Transverse colon (tissue), 4 donors: Measurements from ENCODE around the gene SLC39A11. TPM values are rescaled to one million over a fixed set of nuclear protein-coding genes. Genes with fewer than 3 reads are reported as not detected.

ENCODE experiments used
- DNase-seq: peaks from one replicate; pipeline ENCODE4 v3.0.0-alpha.2; 2019
- H3K27ac ChIP-seq, 4 donors: fragments of 200-600 bp; sonication (generic); 2 replicates each; pipeline ENCODE4 v1.5.1; 2016 to 2018; ENCODE audit warnings: inconsistent platforms in 4 of 4
- H3K27me3 ChIP-seq: fragments of 200-600 bp; sonication (generic); 2 replicates; pipeline ENCODE4 v1.5.1; 2017; ENCODE audit warnings: inconsistent platforms
- H3K36me3 ChIP-seq, 4 donors: fragments of 200-600 bp; sonication (generic); 2 replicates each; pipeline ENCODE4 v1.5.1; 2017 to 2019; ENCODE audit warnings: inconsistent platforms in 4 of 4
- H3K4me1 ChIP-seq, 4 donors: fragments of 200-600 bp; sonication (generic); 2 replicates each; pipeline ENCODE4 v1.5.1; 2017 to 2020; ENCODE audit warnings: inconsistent platforms in 4 of 4
- H3K4me3 ChIP-seq, 4 donors: fragments of 200-600 bp; sonication (generic); 1 replicate in 1 of 4; 2 replicates in 3 of 4; pipeline versions ENCODE4 v1.5.1 to v1.6.1; 2017 to 2019; ENCODE audit warnings: inconsistent platforms in 4 of 4
- H3K9me3 ChIP-seq, 2 donors: fragments of 200-600 bp; sonication (generic); 2 replicates each; pipeline ENCODE4 v1.5.1; 2017 to 2019; ENCODE audit warnings: inconsistent platforms in 2 of 2
- CTCF ChIP-seq, 5 experiments: fragments of 200-600 bp in 3 of 5; fragments of 450-650 bp in 2 of 5; sonication (generic) in 3 of 5; IDR thresholded peaks; 1 replicate in 2 of 5; 2 replicates in 3 of 5; pipeline ENCODE4 v1.5.1; 2016 to 2017; ENCODE audit warnings: antibody characterized with exemption in 5 of 5, inconsistent platforms in 3 of 5, mild to moderate bottlenecking in 2 of 5, moderate library complexity in 1 of 5
- EP300 ChIP-seq: sonication (generic); formaldehyde crosslinking; IDR thresholded peaks from one replicate; pipeline ENCODE4 v1.6.1; 2017; ENCODE audit warnings: antibody characterized with exemption, low read depth
- POLR2A ChIP-seq: fragments of 450-650 bp; IDR thresholded peaks from one replicate; pipeline ENCODE4 v1.6.1; 2016; ENCODE audit warnings: antibody characterized with exemption, mild to moderate bottlenecking, moderate library complexity
- POLR2AphosphoS5 ChIP-seq, 3 donors: sonication (generic); formaldehyde crosslinking; IDR thresholded peaks; one replicate each; pipeline ENCODE4 v1.6.1; 2016; ENCODE audit warnings: antibody characterized with exemption in 3 of 3
- WGBS, 2 donors: methylation state at CpG; one replicate each; pipeline ENCODE4 v1.1.5; 2018; ENCODE audit warnings: low coverage in 1 of 2; 5-methylcytosine and 5-hydroxymethylcytosine counted together
- in situ Hi-C, 4 donors: fragments of 200-750 bp; cut with MboI; loops; one replicate each; pipeline versions ENCODE4 v1.15.0 to v1.15.1; 2017; ENCODE audit warnings: low sequenced_read_pairs in 3 of 4, low pct_ligation_motif_present in 1 of 4, low pct_unique_long_range_greater_than_20kb in 1 of 4
- intact Hi-C: fragments of 100-400 bp; cut with DNase I; formaldehyde crosslinking; loops from one replicate; pipeline ENCODE4 v1.15.1; 2023; ENCODE audit warnings: low total_unique reads
- total RNA-seq, 4 donors: library from RNA; depleted of rRNA; stranded (reverse); fragments of >200 nt; gene quantifications; one replicate each; pipeline ENCODE4 v1.1.0, GENCODE V29; 2016

SLC39A11 gene
- total RNA-seq, 4 donors from 2014 or later, result 20.7 to 49.7 (median 33.3) TPM

- peak overlapping the region; percentile 64 to 83 (median 72) for H3K27ac ChIP-seq
- peak overlapping the region in 3 of 4 donors; percentile 54 to 72 (median 61) for H3K4me3 ChIP-seq
These were observed 1.1 kb downstream of the SLC39A11 start for GRCh38 chr17:73091410-73091769.

GRCh38 chr17:73090396-73091202, 1.9 kb downstream of the SLC39A11 start:
- H3K4me1 ChIP-seq, result peaks cover 4 to 31% (median 17%) of the 10 kb centered on the region in 4 donors
- in situ Hi-C loops, result no loop called here
- TF ChIP-seq CTCF (IDR thresholded peaks at IDR 0.05) (no peak), POLR2A (no peak), POLR2AphosphoS5 (IDR thresholded peaks at IDR 0.05) (no peak), EP300 (no peak)
- H3K36me3 ChIP-seq, result no peaks in the 10 kb centered on the region
- H3K27me3 ChIP-seq, result no peaks in the 10 kb centered on the region
- H3K4me3 ChIP-seq, result no peak overlapping the region
- intact Hi-C loops, result no loop called here
- no peak overlapping the region for H3K27ac ChIP-seq
- no peaks in the 10 kb centered on the region for H3K9me3 ChIP-seq
- 86 to 98% methylated on average over 6 to 11 of the region's 11 CpGs for WGBS, 2 donors
- no peak for DNase-seq

More at GRCh38 chr17:73091410-73091769, 1.1 kb downstream of the SLC39A11 start:
- in situ Hi-C loops, result no loop called here
- Histone ChIP-seq H3K9me3 (no peaks in the 10 kb centered on the region), H3K36me3 (no peaks in the 10 kb centered on the region), H3K27me3 (no peaks in the 10 kb centered on the region), H3K4me1 (peaks cover 4 to 31% (median 17%) of the 10 kb centered on the region in 4 donors)
- no peak for TF ChIP-seq CTCF (IDR thresholded peaks at IDR 0.05)
- no peak for TF ChIP-seq POLR2A
- intact Hi-C loops, result no loop called here
- WGBS, 2 donors, result 17 to 42% methylated on average over 1 to 4 of the region's 4 CpGs
- DNase-seq, result no peak

- in situ Hi-C loops, result no loop called here
- intact Hi-C loops, result no loop called here
- DNase-seq, result no peak
- WGBS, 2 donors, result 90 to 100% methylated on average over 3 to 12 of the region's 12 CpGs
- Histone ChIP-seq H3K27ac (no peak overlapping the region), H3K36me3 (peaks cover 0 to 6% (median 0%) of the 10 kb centered on the region in 4 donors), H3K4me3 (no peak overlapping the region), H3K4me1 (peaks cover 4 to 31% (median 17%) of the 10 kb centered on the region in 4 donors), H3K27me3 (no peaks in the 10 kb centered on the region), H3K9me3 (no peaks in the 10 kb centered on the region)
- TF ChIP-seq POLR2A (no peak), CTCF (IDR thresholded peaks at IDR 0.05) (no peak), POLR2AphosphoS5 (IDR thresholded peaks at IDR 0.05) (no peak), EP300 (no peak)
These were observed 2.9 kb downstream of the SLC39A11 start for GRCh38 chr17:73089322-73090317.

GRCh38 chr17:73088561-73088960, 3.9 kb downstream of the SLC39A11 start:
- DNase-seq, result no peak
- 95% methylated on average over 10 of the region's 10 CpGs; no CpG with 5 or more reads in 1 of the 2 donors for WGBS, 2 donors
- no peak for TF ChIP-seq POLR2A
- no peak for TF ChIP-seq POLR2AphosphoS5 (IDR thresholded peaks at IDR 0.05)
- no peak for TF ChIP-seq EP300
- no peak for TF ChIP-seq CTCF (IDR thresholded peaks at IDR 0.05)
- Histone ChIP-seq H3K4me1 (peaks cover 4 to 31% (median 17%) of the 10 kb centered on the region in 4 donors), H3K4me3 (no peak overlapping the region), H3K27me3 (no peaks in the 10 kb centered on the region), H3K27ac (no peak overlapping the region), H3K36me3 (peaks cover 0 to 15% (median 2%) of the 10 kb centered on the region in 4 donors), H3K9me3 (peaks cover 0 to 2% of the 10 kb centered on the region in 2 donors)
- intact Hi-C loops (no loop called here), in situ Hi-C loops (no loop called here)
